Mesothelial cell of epicardium (in vitro differentiated cells): ENCODE measurements around the gene CKS1B. TPM values are rescaled to one million over a fixed set of nuclear protein-coding genes. Genes with fewer than 3 reads are reported as not detected.

Source experiments
- DNase-seq, 2 experiments: peaks; one replicate each; pipeline ENCODE4 v3.0.0; 2021; ENCODE audit warnings: low spot score in 2 of 2; ENCODE audit not compliant: unreplicated experiment in 2 of 2
- H3K27ac Mint-ChIP-seq: 2 replicates; pipeline ENCODE4 v1.8.0; 2021; ENCODE audit warnings: mixed read lengths
- H3K27me3 Mint-ChIP-seq: 2 replicates; pipeline ENCODE4 v1.8.0; 2021; ENCODE audit warnings: low read depth, mixed read lengths
- H3K36me3 Mint-ChIP-seq: 2 replicates; pipeline ENCODE4 v1.8.0; 2021; ENCODE audit warnings: mixed read lengths
- H3K4me1 Mint-ChIP-seq: 2 replicates; pipeline ENCODE4 v1.8.0; 2021; ENCODE audit warnings: mixed read lengths
- H3K4me3 Mint-ChIP-seq: 2 replicates; pipeline ENCODE4 v1.8.0; 2021; ENCODE audit warnings: mild to moderate bottlenecking, moderate library complexity, mixed read lengths
- H3K9me3 Mint-ChIP-seq: 2 replicates; pipeline ENCODE4 v1.8.0; 2021; ENCODE audit warnings: mixed read lengths
- total RNA-seq: library from RNA; stranded (reverse); gene quantifications from 3 replicates; pipeline ENCODE4 v1.2.1, GENCODE V29; 2021
- TF ChIP-seq, protein P1 (sequence below): fragments of 200-600 bp; sonication (generic); IDR thresholded peaks from one replicate; pipeline ENCODE4 v1.5.0; 2021; ENCODE audit warnings: antibody characterized with exemption; ENCODE audit not compliant: unreplicated experiment

CKS1B gene
- total RNA-seq, 1 donor from 2014 or later, result 68.2 TPM

DNA sequence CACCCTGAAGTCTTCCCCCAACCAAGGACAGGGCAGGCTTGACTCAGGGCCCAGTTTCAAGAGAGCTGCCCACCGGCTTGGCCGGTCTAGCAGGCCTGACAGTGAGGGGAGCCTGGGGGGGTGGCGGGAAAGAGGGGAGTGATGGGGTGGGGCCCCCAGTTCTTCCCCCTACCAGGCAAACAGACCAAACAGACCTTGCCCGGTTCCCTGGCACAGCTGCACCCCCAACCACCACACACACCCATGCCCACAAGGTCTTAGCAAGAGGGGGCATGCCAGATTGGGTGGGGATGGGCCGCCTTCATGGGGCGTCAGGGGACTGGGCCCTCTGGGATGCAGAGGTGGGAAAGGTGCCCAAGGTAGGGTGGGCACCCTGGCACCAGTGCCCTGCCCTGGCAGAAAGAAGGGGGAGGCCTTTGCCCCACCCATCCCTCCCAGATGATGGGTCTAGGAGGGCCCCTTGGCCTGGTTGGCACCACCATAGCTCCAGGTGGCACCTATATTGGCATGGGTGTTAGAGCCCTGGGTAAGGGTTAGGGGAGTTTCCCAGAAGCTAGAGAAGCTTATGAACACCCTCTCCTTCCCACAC, 37.0 kb downstream of the CKS1B start:
- Mint-ChIP-seq H3K4me3 (no peak overlapping the region), H3K4me1 (peaks cover 16% of the 10 kb centered on the region), H3K27ac (no peak overlapping the region), H3K36me3 (no peaks in the 10 kb centered on the region), H3K27me3 (no peaks in the 10 kb centered on the region), H3K9me3 (no peaks in the 10 kb centered on the region)
- TF ChIP-seq, protein P1, sequence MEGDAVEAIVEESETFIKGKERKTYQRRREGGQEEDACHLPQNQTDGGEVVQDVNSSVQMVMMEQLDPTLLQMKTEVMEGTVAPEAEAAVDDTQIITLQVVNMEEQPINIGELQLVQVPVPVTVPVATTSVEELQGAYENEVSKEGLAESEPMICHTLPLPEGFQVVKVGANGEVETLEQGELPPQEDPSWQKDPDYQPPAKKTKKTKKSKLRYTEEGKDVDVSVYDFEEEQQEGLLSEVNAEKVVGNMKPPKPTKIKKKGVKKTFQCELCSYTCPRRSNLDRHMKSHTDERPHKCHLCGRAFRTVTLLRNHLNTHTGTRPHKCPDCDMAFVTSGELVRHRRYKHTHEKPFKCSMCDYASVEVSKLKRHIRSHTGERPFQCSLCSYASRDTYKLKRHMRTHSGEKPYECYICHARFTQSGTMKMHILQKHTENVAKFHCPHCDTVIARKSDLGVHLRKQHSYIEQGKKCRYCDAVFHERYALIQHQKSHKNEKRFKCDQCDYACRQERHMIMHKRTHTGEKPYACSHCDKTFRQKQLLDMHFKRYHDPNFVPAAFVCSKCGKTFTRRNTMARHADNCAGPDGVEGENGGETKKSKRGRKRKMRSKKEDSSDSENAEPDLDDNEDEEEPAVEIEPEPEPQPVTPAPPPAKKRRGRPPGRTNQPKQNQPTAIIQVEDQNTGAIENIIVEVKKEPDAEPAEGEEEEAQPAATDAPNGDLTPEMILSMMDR, result no peak
- no peak for DNase-seq

DNA sequence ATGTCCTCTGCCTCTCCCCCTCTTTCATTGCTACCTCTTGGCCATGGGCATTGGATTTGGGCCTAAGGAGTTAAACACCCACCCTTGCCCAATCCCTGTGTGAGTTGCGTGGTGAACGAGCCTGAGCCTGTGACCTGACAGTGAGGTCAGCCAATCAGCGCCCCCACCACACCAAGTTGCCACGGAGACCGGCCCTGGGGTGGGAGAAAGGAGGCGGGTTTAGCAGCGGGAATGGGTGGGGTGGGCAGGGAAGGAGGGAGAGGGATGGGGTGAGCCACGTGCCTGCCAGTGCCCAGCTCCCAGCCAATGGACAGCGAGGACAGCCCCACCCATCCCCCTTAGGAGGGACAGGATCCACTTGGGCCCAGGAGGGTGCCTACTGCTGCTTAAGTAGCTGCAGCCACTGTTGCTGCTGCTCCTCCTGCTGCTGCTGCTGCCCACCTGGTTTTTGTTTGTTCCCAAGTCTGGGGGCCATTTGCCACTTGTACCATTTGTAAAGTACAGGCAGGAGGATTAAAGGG, 37.6 kb downstream of the CKS1B start:
- no peak overlapping the region for H3K27ac Mint-ChIP-seq
- H3K9me3 Mint-ChIP-seq, result no peaks in the 10 kb centered on the region
- H3K4me3 Mint-ChIP-seq, result no peak overlapping the region
- no peaks in the 10 kb centered on the region for H3K27me3 Mint-ChIP-seq
- TF ChIP-seq, protein P1, result no peak
- no peaks in the 10 kb centered on the region for H3K36me3 Mint-ChIP-seq
- DNase-seq, result no peak
- H3K4me1 Mint-ChIP-seq, result peaks cover 16% of the 10 kb centered on the region

GRCh38 chr1:155012776-155013602, 38.5 kb downstream of the CKS1B start:
- H3K4me1 Mint-ChIP-seq, result peaks cover 18% of the 10 kb centered on the region

GRCh38 chr1:155013632-155014031, 39.2 kb downstream of the CKS1B start:
- no peaks in the 10 kb centered on the region for H3K36me3 Mint-ChIP-seq
- no peak for DNase-seq
- TF ChIP-seq, protein P1, result no peak
- H3K27me3 Mint-ChIP-seq, result no peaks in the 10 kb centered on the region
- H3K4me3 Mint-ChIP-seq, result no peak overlapping the region
- H3K4me1 Mint-ChIP-seq, result peaks cover 17% of the 10 kb centered on the region
- H3K27ac Mint-ChIP-seq, result no peak overlapping the region
- H3K9me3 Mint-ChIP-seq, result no peaks in the 10 kb centered on the region

More at GRCh38 chr1:155012776-155013602, 38.5 kb downstream of the CKS1B start:
- Mint-ChIP-seq H3K36me3 (no peaks in the 10 kb centered on the region), H3K4me3 (no peak overlapping the region), H3K27ac (no peak overlapping the region), H3K9me3 (no peaks in the 10 kb centered on the region), H3K27me3 (no peaks in the 10 kb centered on the region)
- TF ChIP-seq, protein P1, result no peak
- DNase-seq, result no peak

GRCh38 chr1:155014709-155015508, 40.4 kb downstream of the CKS1B start:
- Mint-ChIP-seq H3K36me3 (no peaks in the 10 kb centered on the region), H3K27me3 (no peaks in the 10 kb centered on the region), H3K9me3 (no peaks in the 10 kb centered on the region), H3K4me3 (no peak overlapping the region), H3K4me1 (peaks cover 16% of the 10 kb centered on the region), H3K27ac (no peak overlapping the region)
- DNase-seq, result no peak
- TF ChIP-seq, protein P1, result no peak
